HG03103 (cell line): ENCODE measurements around the gene URAD.

Source experiments
- ATAC-seq: cut with Tn5 transposase; IDR thresholded peaks from one replicate; pipeline ENCODE4 v1.9.1; 2021; ENCODE audit warnings: low read depth; ENCODE audit not compliant: unreplicated experiment

Gene URAD

GRCh38 chr13:28001049-28001448 is 12.6 kb upstream of the URAD start:
- ATAC-seq = no peak

DNA sequence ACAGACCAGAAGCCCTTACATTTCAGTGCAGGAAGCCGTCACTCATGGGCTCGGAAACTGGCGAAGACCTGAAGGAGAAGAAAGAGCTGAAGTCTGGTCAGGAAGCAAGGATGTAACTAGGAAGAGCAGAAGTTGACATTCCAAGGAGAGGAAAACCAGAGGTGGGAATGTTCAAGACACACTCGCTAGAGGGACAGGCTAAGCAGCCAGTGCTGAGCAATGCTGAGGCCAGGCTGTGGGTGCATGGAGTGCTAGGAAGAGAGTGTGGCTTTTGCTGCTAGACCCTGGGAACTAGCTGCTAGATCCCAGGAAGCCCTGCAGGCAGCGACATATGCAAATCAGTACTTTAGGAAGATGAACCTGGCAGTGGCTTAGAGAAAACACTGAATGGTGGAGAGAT is 12.1 kb upstream of the URAD start:
- ATAC-seq = no peak

DNA sequence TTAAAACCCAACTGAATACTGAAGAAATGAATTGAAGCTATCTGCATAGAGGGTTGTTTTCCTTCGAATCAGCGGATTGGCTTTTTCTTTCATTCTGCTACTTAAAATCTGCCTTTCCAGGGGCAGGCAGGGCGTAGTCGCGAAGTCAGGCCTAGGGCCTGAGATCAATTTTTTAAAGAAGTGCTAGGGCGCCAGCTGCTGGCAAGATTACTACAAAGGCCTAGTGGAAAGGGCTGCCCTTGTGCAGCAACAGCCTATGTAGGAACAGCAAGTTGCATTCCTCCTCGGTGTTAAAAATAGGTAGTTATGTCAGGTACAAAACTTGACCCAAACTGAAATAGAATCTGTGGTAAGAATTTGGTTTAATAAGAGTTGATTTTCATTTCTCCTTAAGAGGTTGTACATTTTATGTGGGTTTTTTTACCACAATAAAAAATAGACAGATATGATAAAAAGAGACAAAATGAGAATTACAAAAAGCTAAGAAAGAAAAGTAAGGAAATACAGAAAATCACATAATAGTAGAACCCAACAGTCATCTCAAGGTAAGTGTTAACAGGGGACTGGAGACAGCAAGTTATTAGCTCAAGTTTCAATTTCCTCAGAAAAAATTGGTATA is 9.5 kb upstream of the URAD start:
- no peak for ATAC-seq

DNA sequence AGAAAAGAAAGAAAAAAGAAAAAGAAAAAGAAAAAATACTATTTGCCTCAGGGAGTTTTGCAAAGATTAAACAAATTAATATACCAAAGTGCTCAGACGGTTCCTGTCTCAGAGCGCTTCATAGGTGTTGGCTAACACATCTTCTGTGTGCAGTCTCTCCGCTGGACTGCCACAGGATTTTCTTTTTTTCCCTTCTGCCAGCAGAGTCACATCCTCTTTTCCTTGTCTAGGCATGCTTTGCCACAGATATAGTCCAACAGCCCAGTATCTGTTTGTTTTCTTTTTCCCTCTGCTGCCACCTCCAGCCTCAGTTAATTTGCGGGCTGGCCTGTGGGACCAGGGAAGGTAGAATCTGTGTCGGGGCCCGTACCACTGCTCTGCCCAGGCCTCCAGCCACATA is 3.4 kb upstream of the URAD start:
- no peak for ATAC-seq

GRCh38 chr13:27985600-27985999 is 2.9 kb downstream of the URAD start:
- no peak for ATAC-seq

DNA sequence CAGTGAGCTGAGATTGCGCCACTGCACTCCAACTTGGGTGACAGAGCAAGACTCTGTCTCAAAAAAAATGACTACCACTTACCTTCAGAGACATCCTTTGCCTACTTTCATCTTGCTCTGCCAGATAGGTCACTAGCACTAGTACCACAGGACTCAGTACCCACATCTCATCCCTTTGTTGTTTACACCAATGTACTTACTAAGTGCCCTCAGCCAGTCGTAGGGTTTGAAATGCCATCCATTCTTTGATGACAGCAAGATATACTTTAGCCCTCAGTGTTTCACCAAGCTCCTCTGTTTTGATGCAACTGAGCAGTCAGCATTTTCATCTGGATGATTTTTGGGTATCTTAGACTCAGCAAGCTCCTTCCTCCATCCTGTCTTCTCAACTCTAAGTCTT is 6.1 kb downstream of the URAD start:
- no peak for ATAC-seq

GRCh38 chr13:27981006-27981708 is 7.3 kb downstream of the URAD start:
- no peak for ATAC-seq

DNA sequence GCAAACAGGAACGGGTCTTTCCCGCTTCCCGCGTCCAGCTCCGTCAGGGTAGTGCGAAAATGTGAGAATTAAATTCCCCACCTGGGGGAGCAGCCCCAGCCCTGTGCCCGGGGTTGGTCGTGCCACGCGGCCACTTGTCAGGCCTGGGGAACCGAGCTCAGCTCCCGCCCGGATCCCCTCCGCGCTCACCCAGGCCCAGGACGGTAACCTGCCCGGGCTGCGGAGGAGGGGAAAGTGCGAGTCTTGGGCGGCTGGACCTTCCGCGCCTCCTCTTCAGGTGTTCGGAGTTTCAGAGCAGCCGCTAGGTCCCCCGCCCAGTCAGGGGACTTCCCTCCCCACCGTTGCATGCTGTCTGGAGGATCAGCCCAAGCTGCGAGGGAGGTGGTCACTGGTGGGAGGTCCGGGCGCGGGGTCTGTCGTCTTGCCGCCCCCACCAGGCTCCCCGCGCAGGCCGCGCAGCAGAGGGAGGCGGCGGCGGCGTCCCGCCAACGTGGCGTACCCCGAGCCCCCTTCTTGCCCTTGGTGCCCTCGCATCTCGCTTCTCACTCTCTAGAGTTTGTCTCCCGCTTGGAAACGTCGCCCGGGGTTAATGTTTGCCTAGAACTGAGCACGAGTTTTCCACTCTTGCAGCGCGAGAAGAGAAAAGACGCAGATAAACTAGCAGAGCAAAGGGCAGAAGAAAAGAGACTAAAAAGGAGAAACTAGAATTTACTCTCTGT is 8.1 kb downstream of the URAD start:
- ATAC-seq = no peak

DNA sequence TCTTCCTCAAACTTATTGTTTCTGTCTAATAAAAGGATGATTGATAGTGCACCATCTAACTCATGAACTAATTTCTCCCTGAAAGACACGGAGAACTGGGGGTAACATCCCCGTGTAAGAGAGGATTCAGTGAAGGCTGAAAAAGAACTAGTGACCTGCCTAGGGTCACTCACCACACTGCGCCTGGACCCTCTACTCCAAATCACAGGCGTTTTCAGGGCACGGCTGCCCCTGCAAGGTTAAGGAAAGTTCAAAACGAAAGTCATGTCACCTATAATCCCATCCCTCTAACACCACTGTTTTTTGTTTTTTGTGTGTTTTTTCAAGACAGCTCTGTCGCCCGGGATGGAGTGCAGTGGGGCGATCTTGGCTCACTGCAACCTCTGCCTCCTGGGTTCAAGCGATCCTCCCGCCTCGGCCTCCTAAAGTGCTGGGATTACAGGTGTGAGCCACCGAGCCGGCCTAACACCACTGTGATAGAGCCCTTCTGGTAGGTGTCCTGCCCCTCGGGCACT is 8.7 kb downstream of the URAD start:
- no peak for ATAC-seq

DNA sequence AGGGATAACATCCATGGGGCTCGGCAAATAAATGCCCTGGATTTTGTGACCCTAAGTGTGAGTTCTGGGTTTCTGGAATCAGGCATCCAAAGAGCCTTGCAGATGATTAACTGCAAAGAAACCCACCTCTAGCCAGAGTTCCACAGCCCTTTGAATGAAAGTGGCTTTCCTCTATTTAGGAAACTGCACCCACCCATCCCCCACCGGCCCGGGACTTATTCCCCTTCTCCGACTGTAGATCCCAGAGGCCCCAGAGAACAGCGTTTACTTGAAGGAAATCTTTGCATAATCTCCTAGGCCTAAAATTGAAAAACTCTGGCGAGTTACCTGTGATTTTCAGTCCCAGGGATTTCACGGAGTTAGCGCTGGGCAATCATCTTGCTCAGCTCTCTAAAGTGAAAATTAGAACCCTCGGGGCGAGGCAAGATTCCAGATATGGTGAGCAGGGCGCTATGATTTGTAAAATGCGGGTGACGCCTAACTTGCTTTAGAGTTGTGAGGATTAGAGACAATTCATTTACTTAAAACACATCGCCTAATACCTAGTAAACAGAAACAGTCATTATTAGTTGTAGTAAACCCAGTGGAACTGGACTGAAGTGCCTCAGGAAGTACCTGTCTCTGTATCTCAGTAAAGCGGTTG is 9.4 kb downstream of the URAD start:
- no peak for ATAC-seq

- ATAC-seq = no peak
Observed at GRCh38 chr13:27978301-27978968, 10.1 kb downstream of the URAD start.

- no peak for ATAC-seq
Observed at GRCh38 chr13:27977476-27978300, 10.8 kb downstream of the URAD start.

DNA sequence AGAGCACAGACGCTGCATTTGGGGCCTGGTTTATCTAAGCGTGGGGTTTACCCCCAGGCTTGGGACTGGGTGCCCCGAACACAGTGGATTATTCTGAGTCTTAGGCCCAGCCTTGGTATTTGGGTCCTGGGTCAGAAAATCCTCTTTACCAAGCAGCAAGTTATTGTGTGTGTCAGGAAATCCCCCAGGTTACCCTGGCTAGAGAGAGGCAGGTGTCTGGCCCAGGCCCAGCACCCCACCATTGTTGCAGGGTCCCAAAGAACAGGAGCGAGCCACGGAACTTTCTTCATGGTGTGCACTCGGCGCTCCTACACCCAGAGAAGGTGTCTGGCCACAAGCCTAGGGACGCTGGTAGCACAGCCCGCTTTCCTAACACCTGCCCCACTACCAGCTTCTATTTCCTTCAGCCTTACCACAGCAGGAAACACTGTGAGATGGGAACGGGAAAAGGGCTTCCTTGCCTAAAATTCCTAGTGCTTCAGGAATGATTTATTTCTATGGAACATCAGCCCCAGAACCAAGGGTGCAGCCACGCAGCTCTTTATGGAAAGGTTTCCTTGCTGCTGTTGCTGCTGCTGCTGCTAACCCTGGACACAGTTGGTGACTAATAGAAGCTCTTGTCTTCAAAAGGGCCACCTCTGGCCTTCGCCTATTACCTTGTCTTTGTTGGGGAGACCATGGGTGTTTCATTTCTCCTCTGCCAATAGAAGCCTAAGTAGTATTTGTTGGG is 12.0 kb downstream of the URAD start:
- ATAC-seq = no peak

GRCh38 chr13:27975564-27976361 is 12.7 kb downstream of the URAD start:
- ATAC-seq = no peak

- ATAC-seq = no peak
Observed at GRCh38 chr13:27973961-27974662, 14.4 kb downstream of the URAD start.

GRCh38 chr13:27973291-27973690 is 15.2 kb downstream of the URAD start:
- no peak for ATAC-seq

DNA sequence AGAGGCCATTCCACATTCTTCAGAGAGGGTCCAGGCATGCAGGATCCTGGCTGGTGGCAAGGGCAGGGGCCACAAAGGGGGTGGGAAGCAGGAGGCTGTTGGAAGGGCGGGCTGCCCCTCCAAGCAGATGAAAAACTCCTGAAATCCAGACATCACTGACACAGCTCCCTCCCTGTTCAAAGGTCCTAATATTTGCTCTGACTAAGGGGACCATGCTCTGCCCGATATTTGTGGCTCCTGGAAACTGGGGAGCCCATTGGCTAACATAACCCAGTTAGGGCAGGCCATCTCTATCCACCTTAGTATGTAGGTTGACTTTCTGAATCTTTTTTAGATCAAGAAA is 16.0 kb downstream of the URAD start:
- no peak for ATAC-seq
